MM.1S (cell line): ENCODE measurements around the gene COMP.

ENCODE experiments used
- DNase-seq: peaks from one replicate; pipeline ENCODE4 v3.0.0-alpha.2; 2015
- H2AFZ ChIP-seq: fragments of 300-600 bp; sonication (generic); 2 replicates; pipeline ENCODE4 v1.6.0; 2016; ENCODE audit warnings: antibody characterized with exemption, low read length
- H3F3A ChIP-seq: fragments of 300-600 bp; sonication (generic); 2 replicates; pipeline ENCODE4 v1.6.1; 2016; ENCODE audit warnings: mild to moderate bottlenecking, antibody characterized with exemption, low read length, moderate library complexity, mixed read lengths; ENCODE audit not compliant: insufficient read depth
- H3K27ac ChIP-seq: fragments of 300-600 bp; sonication (generic); 2 replicates; pipeline ENCODE4 v1.5.1; 2016; ENCODE audit warnings: mild to moderate bottlenecking, low read length
- H3K27me3 ChIP-seq: fragments of 300-600 bp; sonication (generic); replicated peaks from 2 replicates; pipeline ENCODE4 v1.6.0; 2016; ENCODE audit warnings: low read length; ENCODE audit not compliant: insufficient read depth
- H3K36me3 ChIP-seq: fragments of 300-600 bp; sonication (generic); replicated peaks from 2 replicates; pipeline ENCODE4 v1.6.1; 2016; ENCODE audit warnings: mild to moderate bottlenecking, low read length, mixed read lengths; ENCODE audit not compliant: insufficient read depth
- H3K4me1 ChIP-seq: fragments of 300-600 bp; sonication (generic); 2 replicates; pipeline ENCODE4 v1.6.1; 2016; ENCODE audit warnings: low read length, mixed read lengths
- H3K4me2 ChIP-seq: fragments of 300-600 bp; sonication (generic); 2 replicates; pipeline ENCODE4 v1.6.0; 2016; ENCODE audit warnings: low read depth, low read length
- H3K4me3 ChIP-seq: fragments of 300-600 bp; sonication (generic); 2 replicates; pipeline ENCODE4 v1.5.1; 2016; ENCODE audit warnings: low read length, mixed read lengths
- H3K79me2 ChIP-seq: fragments of 300-600 bp; sonication (generic); 2 replicates; pipeline ENCODE4 v1.6.1; 2016; ENCODE audit warnings: mixed run types, low read length, mixed read lengths
- H3K9ac ChIP-seq: fragments of 300-600 bp; sonication (generic); 2 replicates; pipeline ENCODE4 v1.6.1; 2016; ENCODE audit warnings: low read length, mixed read lengths
- H3K9me2 ChIP-seq: fragments of 300-600 bp; sonication (generic); replicated peaks from 2 replicates; pipeline ENCODE4 v1.6.1; 2016; ENCODE audit warnings: mild to moderate bottlenecking, low read length, mixed read lengths; ENCODE audit not compliant: insufficient read depth
- H3K9me3 ChIP-seq: fragments of 300-600 bp; sonication (generic); replicated peaks from 2 replicates; pipeline ENCODE4 v1.6.1; 2016; ENCODE audit warnings: mild to moderate bottlenecking, low read length, mixed read lengths; ENCODE audit not compliant: insufficient read depth
- H4K20me1 ChIP-seq: fragments of 300-600 bp; sonication (generic); 2 replicates; pipeline ENCODE4 v1.6.1; 2016; ENCODE audit warnings: mild to moderate bottlenecking, low read length, moderate library complexity, mixed read lengths; ENCODE audit not compliant: insufficient read depth
- CTCF ChIP-seq: fragments of 300-600 bp; sonication (generic); IDR thresholded peaks from 2 replicates; pipeline ENCODE4 v1.5.1; 2016; ENCODE audit warnings: antibody characterized with exemption, low read length, mixed read lengths
- EZH2 ChIP-seq: fragments of 300-600 bp; sonication (generic); optimal IDR thresholded peaks from 2 replicates; pipeline ENCODE3; 2017; ENCODE audit warnings: low read depth, mild to moderate bottlenecking, antibody characterized with exemption, low read length, mixed read lengths
- EZH2phosphoT487 ChIP-seq: fragments of 300-600 bp; sonication (generic); IDR thresholded peaks from 2 replicates; pipeline ENCODE4 v1.6.1; 2018; ENCODE audit warnings: antibody characterized with exemption, low read length

COMP gene

GRCh38 chr19:18789883-18790565 is 1.1 kb downstream of the COMP start:
- Histone ChIP-seq H3K4me2 (no peak overlapping the region), H3K27ac (no peak overlapping the region), H3K9me2 (no peaks in the 10 kb centered on the region), H4K20me1 (no peaks in the 10 kb centered on the region), H3K79me2 (no peaks in the 10 kb centered on the region), H3K9ac (no peak overlapping the region), H3K27me3 (peaks cover 61% of the 10 kb centered on the region), H2AFZ (no peak overlapping the region), H3K4me3 (no peak overlapping the region), H3K4me1 (no peaks in the 10 kb centered on the region), H3F3A (no peaks in the 10 kb centered on the region), H3K9me3 (no peaks in the 10 kb centered on the region), H3K36me3 (no peaks in the 10 kb centered on the region)
- TF ChIP-seq EZH2: no peak
- no peak for TF ChIP-seq EZH2phosphoT487
- TF ChIP-seq CTCF: no peak
- no peak for DNase-seq

GRCh38 chr19:18789422-18789869 is 1.7 kb downstream of the COMP start:
- no peak overlapping the region for H3K27ac ChIP-seq
- H3K4me2 ChIP-seq: no peak overlapping the region
- no peaks in the 10 kb centered on the region for H3K9me3 ChIP-seq
- H4K20me1 ChIP-seq: no peaks in the 10 kb centered on the region
- H2AFZ ChIP-seq: no peak overlapping the region
- TF ChIP-seq EZH2phosphoT487 (no peak), EZH2 (no peak), CTCF (no peak)
- no peak overlapping the region for H3K9ac ChIP-seq
- H3F3A ChIP-seq: no peaks in the 10 kb centered on the region
- peaks cover 56% of the 10 kb centered on the region for H3K27me3 ChIP-seq
- no peaks in the 10 kb centered on the region for H3K4me1 ChIP-seq
- no peaks in the 10 kb centered on the region for H3K9me2 ChIP-seq
- H3K4me3 ChIP-seq: no peak overlapping the region
- no peak for DNase-seq
- no peaks in the 10 kb centered on the region for H3K79me2 ChIP-seq
- no peaks in the 10 kb centered on the region for H3K36me3 ChIP-seq

- Histone ChIP-seq H3K36me3 (no peaks in the 10 kb centered on the region), H3K4me1 (no peaks in the 10 kb centered on the region), H3K27ac (no peak overlapping the region), H3K27me3 (peaks cover 58% of the 10 kb centered on the region), H3K79me2 (no peaks in the 10 kb centered on the region), H3K9me3 (no peaks in the 10 kb centered on the region), H3F3A (no peaks in the 10 kb centered on the region), H3K4me2 (no peak overlapping the region), H3K4me3 (no peak overlapping the region), H4K20me1 (no peaks in the 10 kb centered on the region), H2AFZ (no peak overlapping the region), H3K9ac (no peak overlapping the region), H3K9me2 (no peaks in the 10 kb centered on the region)
- TF ChIP-seq EZH2: no peak
- no peak for TF ChIP-seq CTCF
- no peak for TF ChIP-seq EZH2phosphoT487
- DNase-seq: no peak
These were observed 2.3 kb downstream of the COMP start for GRCh38 chr19:18788529-18789421.
